Hair follicular keratinocyte (primary cell): Measurements from ENCODE around the gene PSORS1C1. TPM values are rescaled to one million over a fixed set of nuclear protein-coding genes. Genes with fewer than 3 reads are reported as not detected.

Experiments
- total RNA-seq: library from RNA; depleted of rRNA; stranded (reverse); fragments of >200 nt; gene quantifications from 2 replicates; pipeline ENCODE4 v1.2.3, GENCODE V29; 2015

PSORS1C1 gene
- total RNA-seq = 2.4 and 3.5 TPM in 2 replicates

GRCh38 chr6:31114541-31114878 lies at the start of gene PSORS1C1:
Gene PSORS1C1 (plus strand): TSS chr6:31114800. CDS start chr6:31129633, 14,833 bp downstream.

DNA sequence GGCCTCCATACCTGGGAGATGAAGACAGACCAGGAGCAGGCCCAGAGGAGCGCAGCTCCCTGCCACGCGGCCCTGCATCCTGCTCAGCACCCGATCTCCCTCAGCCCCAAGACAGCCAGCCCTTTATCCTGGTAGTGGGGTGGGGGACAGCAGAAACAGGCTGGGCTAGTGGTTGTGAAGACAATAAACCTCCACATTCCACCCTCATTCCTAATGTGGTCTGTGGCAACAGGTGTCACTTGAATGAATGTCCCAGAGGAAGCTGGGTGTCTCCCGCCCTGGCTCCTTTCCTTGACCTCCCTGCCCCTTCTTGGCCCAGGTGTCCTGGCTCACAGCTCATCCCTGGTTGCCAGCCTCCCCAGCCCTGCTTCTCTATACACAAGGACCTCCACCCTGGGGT lies 2.1 kb upstream of the PSORS1C1 start, which contains the start of gene C6orf15:
Gene C6orf15 (minus strand): TSS at position 98 of the 400 bp plus-strand sequence. CDS start 20 bp downstream, at position 78.

GRCh38 chr6:31120151-31120915 lies 5.7 kb downstream of the PSORS1C1 start, which contains the start of gene CDSN:
Gene CDSN (minus strand): TSS chr6:31120446. CDS start chr6:31120419, 27 bp downstream.

DNA sequence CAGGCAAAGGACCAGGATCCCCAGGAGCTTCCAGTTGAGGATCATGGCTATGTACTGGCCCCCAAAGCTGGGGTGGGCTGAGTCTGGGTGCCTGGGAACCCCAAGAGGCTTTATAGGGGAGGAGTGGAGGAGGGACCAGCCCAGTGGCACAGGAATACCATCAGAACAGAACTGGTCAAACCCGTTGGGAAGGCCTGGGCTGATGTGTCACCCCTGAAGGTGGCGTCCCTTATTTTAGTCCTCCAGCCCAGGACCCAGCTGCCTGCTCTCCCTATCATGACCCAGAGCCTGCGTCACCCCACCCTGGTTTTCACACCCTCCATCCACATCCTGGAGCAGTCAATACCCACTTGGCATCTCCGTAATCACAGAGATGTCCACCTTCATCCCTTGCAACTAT lies 24.4 kb downstream of the PSORS1C1 start, which contains the start of gene PSORS1C2:
Gene PSORS1C2 (minus strand): TSS at position 85 of the 400 bp plus-strand sequence. CDS start 40 bp downstream, at position 45.

GRCh38 chr6:31157513-31158139 lies 43.0 kb downstream of the PSORS1C1 start, which contains the start of gene CCHCR1:
Gene CCHCR1 (minus strand): TSS chr6:31157802. CDS start chr6:31157600, 202 bp downstream.

GRCh38 chr6:31158140-31158862 lies 43.7 kb downstream of the PSORS1C1 start, which contains the start of gene TCF19:
Gene TCF19 (plus strand): TSS chr6:31158589. CDS start chr6:31159470, 881 bp downstream.

GRCh38 chr6:31170600-31170881 lies 55.9 kb downstream of the PSORS1C1 start, which contains the start of gene POU5F1:
Gene POU5F1 (minus strand): TSS chr6:31170682. CDS start chr6:31170620, 62 bp downstream.

Other genes with a start within 250 kb of the PSORS1C1 start
- 225 and 283 TPM in 2 replicates for gene DDR1, start 230.3 kb upstream of the PSORS1C1 start, total RNA-seq
- 8.5 and 13.6 TPM in 2 replicates for gene GTF2H4, start 206.6 kb upstream of the PSORS1C1 start, total RNA-seq
- 20.7 and 29.4 TPM in 2 replicates for gene VARS2, start 200.6 kb upstream of the PSORS1C1 start, total RNA-seq
- gene SFTA2, start 182.6 kb upstream of the PSORS1C1 start, total RNA-seq = not detected in 2 replicates
- not detected in 2 replicates for gene MUCL3, start 173.8 kb upstream of the PSORS1C1 start, total RNA-seq
- gene MUC21, start 131.1 kb upstream of the PSORS1C1 start, total RNA-seq = not detected in 2 replicates
- not detected in 2 replicates for gene MUC22, start 104.3 kb upstream of the PSORS1C1 start, total RNA-seq
- 0.16 TPM in 1 of 2 replicates, not detected in the other for gene C6orf15, start 2.2 kb upstream of the PSORS1C1 start, total RNA-seq
- gene CDSN, start 5.6 kb downstream of the PSORS1C1 start, total RNA-seq = 1.7 and 1.8 TPM in 2 replicates
- gene PSORS1C2, start 24.3 kb downstream of the PSORS1C1 start, total RNA-seq = not detected in 2 replicates
- gene CCHCR1, start 43.0 kb downstream of the PSORS1C1 start, total RNA-seq = 16.4 and 25.6 TPM in 2 replicates
- 17.5 and 34.9 TPM in 2 replicates for gene TCF19, start 43.8 kb downstream of the PSORS1C1 start, total RNA-seq
- gene POU5F1, start 55.9 kb downstream of the PSORS1C1 start, total RNA-seq = 1.1 and 1.2 TPM in 2 replicates
- 68.8 and 90.9 TPM in 2 replicates for gene HLA-C, start 157.3 kb downstream of the PSORS1C1 start, total RNA-seq
- 48.4 and 141 TPM in 2 replicates for gene HLA-B, start 242.4 kb downstream of the PSORS1C1 start, total RNA-seq